Stomach (tissue), 9 donors: ENCODE results near the gene TMEM119. TPM values are rescaled to one million over a fixed set of nuclear protein-coding genes. Genes with fewer than 3 reads are reported as not detected.

ENCODE experiments used
- DNase-seq, 2 donors: peaks; one replicate each; pipeline versions ENCODE4 v3.0.0 to v3.0.0-alpha.2; 2013 to 2019
- H3K27ac ChIP-seq, 5 donors: fragments of 200-600 bp in 4 of 5; sonication (generic) in 4 of 5; one replicate each; pipeline ENCODE4 v1.5.1; 2013 to 2019; ENCODE audit warnings: mild to moderate bottlenecking in 1 of 5, moderate library complexity in 1 of 5
- H3K27me3 ChIP-seq, 3 donors: fragments of 200-600 bp; sonication (generic); one replicate each; pipeline ENCODE4 v1.5.1; 2017 to 2019; ENCODE audit warnings: mixed run types in 1 of 3
- H3K36me3 ChIP-seq, 4 donors: fragments of 200-600 bp; sonication (generic); 1 replicate in 3 of 4; 2 replicates in 1 of 4; pipeline ENCODE4 v1.5.1; 2016 to 2019
- H3K4me1 ChIP-seq, 4 donors: fragments of 200-600 bp; sonication (generic); one replicate each; pipeline ENCODE4 v1.5.1; 2016 to 2019
- H3K4me3 ChIP-seq, 4 donors: fragments of 200-600 bp; sonication (generic) in 3 of 4; one replicate each; pipeline ENCODE4 v1.5.1; 2016 to 2019; ENCODE audit warnings: mild to moderate bottlenecking in 1 of 4
- H3K9me3 ChIP-seq, 4 donors: fragments of 200-600 bp; sonication (generic); one replicate each; pipeline ENCODE4 v1.5.1; 2016 to 2019
- EP300 ChIP-seq: sonication (generic); formaldehyde crosslinking; IDR thresholded peaks from one replicate; pipeline ENCODE4 v1.6.1; 2017; ENCODE audit warnings: antibody characterized with exemption
- POLR2A ChIP-seq, 4 donors: fragments of 450-650 bp; IDR thresholded peaks; one replicate each; pipeline ENCODE4 v1.6.1; 2016; ENCODE audit warnings: antibody characterized with exemption in 4 of 4, control low read depth in 2 of 4, mild to moderate bottlenecking in 1 of 4, moderate library complexity in 1 of 4
- POLR2AphosphoS5 ChIP-seq, 3 donors: sonication (generic); formaldehyde crosslinking; IDR thresholded peaks; one replicate each; pipeline ENCODE4 v1.6.1; 2016; ENCODE audit warnings: antibody characterized with exemption in 3 of 3
- WGBS, 5 donors: extraction: QIAGEN DNeasy Blood & Tissue Kit in 3 of 5; methylation state at CpG; one replicate each; pipeline versions ENCODE4 v1.1.5 to v1.1.7; 2013 to 2018; 5-methylcytosine and 5-hydroxymethylcytosine counted together
- intact Hi-C: fragments of 100-400 bp; cut with DNase I; formaldehyde crosslinking; loops from one replicate; pipeline ENCODE4 v1.15.1; 2023; ENCODE audit warnings: low total_unique reads
- polyA plus RNA-seq, 3 donors: library from polyadenylated mRNA; stranded (reverse); fragments of 200-250 nt; gene quantifications; one replicate each; pipeline ENCODE4 v1.2.3, GENCODE V29; 2013
- total RNA-seq, 5 donors: library from RNA; depleted of rRNA; stranded (reverse); fragments of >200 nt; gene quantifications; one replicate each; pipeline versions ENCODE4 v1.1.0 to v1.2.3, GENCODE V29; 2014 to 2016
- TF ChIP-seq, protein P1 (sequence below), 7 experiments: fragments of 450-650 bp in 4 of 7; fragments of 200-600 bp in 3 of 7; sonication (generic) in 3 of 7; IDR thresholded peaks; one replicate each; pipeline ENCODE4 v1.5.1; 2016 to 2019; ENCODE audit warnings: antibody characterized with exemption in 7 of 7, control low read depth in 2 of 7, mild to moderate bottlenecking in 1 of 7
- donor health status: healthy with polysubstance abuse.
- donor health status: Bipolar disorder and iron deficiency.
- donor health status: healthy.

The TMEM119 gene
- total and polyA plus RNA-seq, 8 donors: 0.45 to 17.1 (median 11.2) TPM; not detected in 1

GRCh38 chr12:108640802-108641445 lies 43.0 kb upstream of the TMEM119 start:
- 70 to 81% (median 77%) methylated on average over 10 of the region's 10 CpGs for WGBS, 5 donors
- H3K9me3 ChIP-seq: no peaks in the 10 kb centered on the region
- H3K36me3 ChIP-seq: peaks cover 0 to 13% (median 9%) of the 10 kb centered on the region in 4 donors
- no peak overlapping the region for H3K4me3 ChIP-seq
- intact Hi-C loops: no loop called here
- H3K27ac ChIP-seq: peak overlapping the region in 2 of 5 donors; percentile 21 to 29
- H3K27me3 ChIP-seq: peaks cover 0 to 8% (median 7%) of the 10 kb centered on the region in 3 donors
- peak in 1 of 2 donors; percentile 51 for DNase-seq
- TF ChIP-seq POLR2A (IDR thresholded peaks at IDR 0.05): no peak
- TF ChIP-seq, protein P1, sequence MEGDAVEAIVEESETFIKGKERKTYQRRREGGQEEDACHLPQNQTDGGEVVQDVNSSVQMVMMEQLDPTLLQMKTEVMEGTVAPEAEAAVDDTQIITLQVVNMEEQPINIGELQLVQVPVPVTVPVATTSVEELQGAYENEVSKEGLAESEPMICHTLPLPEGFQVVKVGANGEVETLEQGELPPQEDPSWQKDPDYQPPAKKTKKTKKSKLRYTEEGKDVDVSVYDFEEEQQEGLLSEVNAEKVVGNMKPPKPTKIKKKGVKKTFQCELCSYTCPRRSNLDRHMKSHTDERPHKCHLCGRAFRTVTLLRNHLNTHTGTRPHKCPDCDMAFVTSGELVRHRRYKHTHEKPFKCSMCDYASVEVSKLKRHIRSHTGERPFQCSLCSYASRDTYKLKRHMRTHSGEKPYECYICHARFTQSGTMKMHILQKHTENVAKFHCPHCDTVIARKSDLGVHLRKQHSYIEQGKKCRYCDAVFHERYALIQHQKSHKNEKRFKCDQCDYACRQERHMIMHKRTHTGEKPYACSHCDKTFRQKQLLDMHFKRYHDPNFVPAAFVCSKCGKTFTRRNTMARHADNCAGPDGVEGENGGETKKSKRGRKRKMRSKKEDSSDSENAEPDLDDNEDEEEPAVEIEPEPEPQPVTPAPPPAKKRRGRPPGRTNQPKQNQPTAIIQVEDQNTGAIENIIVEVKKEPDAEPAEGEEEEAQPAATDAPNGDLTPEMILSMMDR (IDR thresholded peaks at IDR 0.05): no peak
- no peak for TF ChIP-seq EP300
- no peak for TF ChIP-seq POLR2AphosphoS5 (IDR thresholded peaks at IDR 0.05)
- peaks cover 4 to 68% (median 35%) of the 10 kb centered on the region in 4 donors for H3K4me1 ChIP-seq

- Histone ChIP-seq H3K27ac (peak overlapping the region in 3 of 5 donors; percentile 32 to 57 (median 40)), H3K36me3 (no peaks in the 10 kb centered on the region), H3K27me3 (peaks cover 0 to 14% (median 7%) of the 10 kb centered on the region in 3 donors), H3K4me3 (no peak overlapping the region), H3K4me1 (peaks cover 3 to 67% (median 45%) of the 10 kb centered on the region in 4 donors), H3K9me3 (no peaks in the 10 kb centered on the region)
- intact Hi-C loops: no loop called here
- TF ChIP-seq EP300: no peak
- TF ChIP-seq POLR2AphosphoS5 (IDR thresholded peaks at IDR 0.05): no peak
- TF ChIP-seq POLR2A (IDR thresholded peaks at IDR 0.05): no peak
- TF ChIP-seq, protein P1 (IDR thresholded peaks at IDR 0.05): no peak
- WGBS, 5 donors: 83 to 91% (median 85%) methylated on average over 11 of the region's 11 CpGs
- no peak for DNase-seq
These were observed 41.3 kb upstream of the TMEM119 start for GRCh38 chr12:108638997-108639822.

DNA sequence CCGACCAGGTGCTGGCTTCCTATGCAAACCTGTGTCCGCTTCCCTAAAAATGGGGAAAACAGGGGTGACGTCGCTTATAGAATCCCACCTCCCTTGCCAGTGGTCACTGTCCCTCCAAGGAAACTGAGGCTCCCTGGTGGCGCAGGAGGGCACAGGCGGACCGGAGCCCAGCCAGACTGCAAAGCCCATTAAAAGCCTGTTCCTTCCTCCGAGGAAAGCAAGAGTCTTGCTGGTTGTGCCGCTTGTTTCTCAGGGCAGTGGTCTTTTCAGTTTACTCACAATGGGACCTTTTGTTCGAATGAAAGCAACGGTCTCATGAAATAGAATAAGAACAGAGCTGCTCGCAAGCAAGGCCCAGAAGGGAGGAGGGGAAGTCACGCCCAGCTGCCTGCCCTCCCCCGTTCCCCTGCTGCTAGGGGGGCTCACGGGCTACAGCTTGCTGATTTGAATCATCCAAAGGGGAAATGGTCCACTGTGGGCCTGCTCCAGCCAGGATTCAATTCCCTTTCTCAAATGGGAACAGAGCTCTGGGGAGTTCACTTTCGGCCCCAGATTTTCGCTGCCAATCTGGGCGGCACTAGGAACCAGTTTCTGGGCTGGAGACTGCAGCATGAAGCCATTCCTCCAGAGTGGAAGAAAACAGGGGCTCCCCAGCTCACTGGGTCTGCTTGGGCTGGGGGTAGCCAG lies 40.4 kb upstream of the TMEM119 start:
- 26 to 36% (median 31%) methylated on average over 16 to 18 of the region's 18 CpGs for WGBS, 5 donors
- intact Hi-C loops: no loop called here

More for the DNA sequence above, 40.4 kb upstream of the TMEM119 start:
- Histone ChIP-seq H3K4me3 (peak overlapping the region in 2 of 4 donors; percentile 5 to 9), H3K4me1 (peaks cover 0 to 62% (median 42%) of the 10 kb centered on the region in 4 donors), H3K27ac (peak overlapping the region in 3 of 5 donors; percentile 32 to 57 (median 40)), H3K9me3 (no peaks in the 10 kb centered on the region), H3K27me3 (peaks cover 0 to 23% (median 7%) of the 10 kb centered on the region in 3 donors), H3K36me3 (no peaks in the 10 kb centered on the region)
- DNase-seq: peak; percentile 22 to 79
- TF ChIP-seq EP300 (no peak), POLR2AphosphoS5 (IDR thresholded peaks at IDR 0.05) (no peak), POLR2A (IDR thresholded peaks at IDR 0.05) (no peak)
- TF ChIP-seq, protein P1 (IDR thresholded peaks at IDR 0.05): no peak
